ENCODE measurements around the gene TRIM77.
"Not testable (repeated sequence)": the region's sequence is repeated elsewhere in the genome, so short reads cannot be mapped to it uniquely, and the experiment has no call there.

Gene TRIM77

GRCh38 chr11:89709999-89710398 lies at the start of gene TRIM77:
TRIM77 (plus strand) TSS chr11:89710299; CDS start chr11:89710299, 0 bp downstream.
- intact Hi-C loops (cut with DNase I); DNase-seq: not testable (repeated sequence)

GRCh38 chr11:89667001-89667400 lies 43.1 kb upstream of the TRIM77 start:
- no peak for DNase-seq
- intact Hi-C loops (cut with DNase I): no loop called here

GRCh38 chr11:89668158-89668557 lies 41.9 kb upstream of the TRIM77 start:
- intact Hi-C loops (cut with DNase I): not testable (repeated sequence)
- DNase-seq: peak in 1 of 10 donors; percentile 63

- DNase-seq; intact Hi-C loops (cut with DNase I): not testable (repeated sequence)
Measured at GRCh38 chr11:89669586-89669985, 40.5 kb upstream of the TRIM77 start.

- DNase-seq: not testable (repeated sequence)
- intact Hi-C loops (cut with DNase I): loop anchor here (10.0 kb wide), 1 partner anchor 445 kb away; no protein-coding TSS in a partner anchor
Measured at GRCh38 chr11:89669993-89670669, 40.0 kb upstream of the TRIM77 start.

- not testable (repeated sequence) for DNase-seq
- intact Hi-C loops (cut with DNase I): loop anchor here (10.0 kb wide), 1 partner anchor 442 kb away; no protein-coding TSS in a partner anchor
Measured at GRCh38 chr11:89672547-89672946, 37.6 kb upstream of the TRIM77 start.

- intact Hi-C loops (cut with DNase I): loop anchor here (10.0 kb wide), 1 partner anchor 441 kb away; no protein-coding TSS in a partner anchor
- not testable (repeated sequence) for DNase-seq
Measured at GRCh38 chr11:89673380-89673779, 36.7 kb upstream of the TRIM77 start.

GRCh38 chr11:89675383-89675782 lies 34.7 kb upstream of the TRIM77 start:
- DNase-seq: not testable (repeated sequence)
- intact Hi-C loops (cut with DNase I): loop anchor here (10.0 kb wide), 1 partner anchor 439 kb away; no protein-coding TSS in a partner anchor

- intact Hi-C loops (cut with DNase I): loop anchor here (10.0 kb wide), 1 partner anchor 439 kb away; no protein-coding TSS in a partner anchor
- not testable (repeated sequence) for DNase-seq
Measured at GRCh38 chr11:89675948-89676347, 34.2 kb upstream of the TRIM77 start.

- intact Hi-C loops (cut with DNase I); DNase-seq: not testable (repeated sequence)
Measured at GRCh38 chr11:89707080-89707479, 3.0 kb upstream of the TRIM77 start.

- DNase-seq: not testable (repeated sequence)
Measured at GRCh38 chr11:89724866-89725498, 14.9 kb downstream of the TRIM77 start.

GRCh38 chr11:89730215-89730614 lies 20.1 kb downstream of the TRIM77 start:
- DNase-seq; intact Hi-C loops (cut with DNase I): not testable (repeated sequence)

More at GRCh38 chr11:89724866-89725498, 14.9 kb downstream of the TRIM77 start:
- intact Hi-C loops (cut with DNase I): not testable (repeated sequence)

GRCh38 chr11:89736566-89736965 lies 26.5 kb downstream of the TRIM77 start:
- intact Hi-C loops (cut with DNase I): no loop called here

GRCh38 chr11:89737116-89737515 lies 27.0 kb downstream of the TRIM77 start:
- peak in 1 of 10 donors; percentile 36 for DNase-seq
- intact Hi-C loops (cut with DNase I): no loop called here

More at GRCh38 chr11:89736566-89736965, 26.5 kb downstream of the TRIM77 start:
- DNase-seq: no peak

- DNase-seq; intact Hi-C loops (cut with DNase I): not testable (repeated sequence)
Measured at GRCh38 chr11:89741406-89741805, 31.3 kb downstream of the TRIM77 start.

GRCh38 chr11:89744158-89744557 lies 34.1 kb downstream of the TRIM77 start:
- DNase-seq; intact Hi-C loops (cut with DNase I): not testable (repeated sequence)

- intact Hi-C loops (cut with DNase I); DNase-seq: not testable (repeated sequence)
Measured at GRCh38 chr11:89750822-89751221, 40.7 kb downstream of the TRIM77 start.
